Activated naive CD4-positive, alpha-beta T cell treated with anti-CD3 and anti-CD28 coated beads, Interleukin-2, amount 50 U/mL, for 24 hours (primary cell): Measurements from ENCODE around the gene DNAJC22.
"Not testable (repeated sequence)": the region's sequence is repeated elsewhere in the genome, so short reads cannot be mapped to it uniquely, and the experiment has no call there.

Source experiments
- H3K27ac Mint-ChIP-seq: one replicate; pipeline ENCODE4 v1.8.0; 2021; ENCODE audit warnings: mild to moderate bottlenecking, mixed read lengths
- H3K27me3 Mint-ChIP-seq: one replicate; pipeline ENCODE4 v1.8.0; 2021; ENCODE audit warnings: mixed read lengths
- H3K36me3 Mint-ChIP-seq: one replicate; pipeline ENCODE4 v1.8.0; 2021; ENCODE audit warnings: mixed read lengths
- H3K4me1 Mint-ChIP-seq: one replicate; pipeline ENCODE4 v1.8.0; 2021; ENCODE audit warnings: mixed read lengths
- H3K4me3 Mint-ChIP-seq: one replicate; pipeline ENCODE4 v1.8.0; 2021; ENCODE audit warnings: mild to moderate bottlenecking, mixed read lengths
- H3K9me3 Mint-ChIP-seq: one replicate; pipeline ENCODE4 v1.8.0; 2021; ENCODE audit warnings: mixed read lengths

DNAJC22 gene

DNA sequence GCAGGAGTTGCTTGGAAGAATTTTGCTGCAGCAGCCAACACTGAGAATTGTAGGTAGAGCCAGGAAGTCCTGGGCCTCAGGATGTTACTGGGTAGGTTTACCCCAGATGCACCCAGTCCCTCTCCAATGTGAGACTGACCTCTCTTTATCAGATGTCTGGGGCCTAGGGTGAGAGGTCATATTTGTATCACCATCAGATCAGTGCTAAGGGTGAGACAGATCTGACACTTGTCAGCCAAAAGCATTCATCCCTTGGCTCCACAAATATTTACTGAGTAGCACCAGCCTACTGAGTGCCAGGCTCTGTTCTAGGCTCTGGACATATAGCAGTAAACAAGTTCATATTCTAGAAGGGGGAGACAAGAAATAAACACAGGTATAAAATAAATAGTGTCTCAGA is 19.3 kb upstream of the DNAJC22 start:
- Mint-ChIP-seq H3K4me3 (no peak overlapping the region), H3K9me3 (no peaks in the 10 kb centered on the region), H3K4me1 (peaks cover 12% of the 10 kb centered on the region), H3K27me3 (peaks cover 10% of the 10 kb centered on the region), H3K27ac (no peak overlapping the region), H3K36me3 (no peaks in the 10 kb centered on the region)

- Mint-ChIP-seq H3K36me3 (no peaks in the 10 kb centered on the region), H3K9me3 (no peaks in the 10 kb centered on the region), H3K4me3 (no peak overlapping the region), H3K27me3 (peaks cover 10% of the 10 kb centered on the region), H3K27ac (no peak overlapping the region), H3K4me1 (peaks cover 9% of the 10 kb centered on the region)
These were observed 18.8 kb upstream of the DNAJC22 start for GRCh38 chr12:49327887-49328286.

DNA sequence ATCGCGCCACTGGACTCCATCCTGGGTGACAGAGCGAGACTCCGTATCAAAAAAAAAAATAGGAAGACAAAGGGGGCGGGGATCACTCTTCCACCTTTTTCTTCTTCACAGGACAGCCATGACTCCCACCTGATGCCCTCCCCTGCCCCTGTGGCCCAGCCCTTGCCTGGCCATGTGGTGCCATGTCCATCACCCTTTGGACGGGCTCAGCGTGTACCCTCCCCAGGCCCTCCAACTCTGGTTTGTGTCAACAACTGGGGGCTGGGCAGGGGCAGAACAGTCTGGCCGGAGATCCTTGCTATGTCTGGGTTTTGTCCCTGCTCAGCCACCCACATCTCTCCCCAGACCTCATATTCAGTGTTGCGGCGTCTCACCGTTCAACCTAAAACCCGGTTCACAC is 17.9 kb upstream of the DNAJC22 start:
- Mint-ChIP-seq H3K36me3 (no peaks in the 10 kb centered on the region), H3K27me3 (peaks cover 14% of the 10 kb centered on the region), H3K27ac (no peak overlapping the region), H3K4me3 (no peak overlapping the region), H3K4me1 (peaks cover 4% of the 10 kb centered on the region), H3K9me3 (no peaks in the 10 kb centered on the region)

DNA sequence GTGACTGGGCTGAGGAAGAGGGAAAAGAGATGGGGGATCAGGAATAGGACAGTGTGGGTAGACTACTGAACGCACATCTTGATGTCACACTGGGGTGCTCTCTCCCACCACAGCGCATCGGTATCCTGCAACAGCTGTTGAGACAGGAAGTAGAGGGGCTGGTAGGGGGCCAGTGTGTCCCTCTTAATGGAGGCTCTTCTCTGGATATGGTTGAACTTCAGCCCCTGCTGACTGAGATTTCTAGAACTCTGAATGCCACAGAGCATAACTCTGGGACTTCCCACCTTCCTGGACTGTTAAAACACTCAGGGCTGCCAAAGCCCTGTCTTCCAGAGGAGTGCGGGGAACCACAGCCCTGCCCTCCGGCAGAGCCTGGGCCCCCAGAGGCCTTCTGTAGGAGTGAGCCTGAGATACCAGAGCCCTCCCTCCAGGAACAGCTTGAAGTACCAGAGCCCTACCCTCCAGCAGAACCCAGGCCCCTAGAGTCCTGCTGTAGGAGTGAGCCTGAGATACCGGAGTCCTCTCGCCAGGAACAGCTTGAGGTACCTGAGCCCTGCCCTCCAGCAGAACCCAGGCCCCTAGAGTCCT is 16.6 kb upstream of the DNAJC22 start:
- Mint-ChIP-seq H3K4me1 (peaks cover 4% of the 10 kb centered on the region), H3K9me3 (no peaks in the 10 kb centered on the region), H3K27me3 (peaks cover 20% of the 10 kb centered on the region), H3K27ac (peak overlapping the region; percentile 36), H3K36me3 (no peaks in the 10 kb centered on the region), H3K4me3 (no peak overlapping the region)

DNA sequence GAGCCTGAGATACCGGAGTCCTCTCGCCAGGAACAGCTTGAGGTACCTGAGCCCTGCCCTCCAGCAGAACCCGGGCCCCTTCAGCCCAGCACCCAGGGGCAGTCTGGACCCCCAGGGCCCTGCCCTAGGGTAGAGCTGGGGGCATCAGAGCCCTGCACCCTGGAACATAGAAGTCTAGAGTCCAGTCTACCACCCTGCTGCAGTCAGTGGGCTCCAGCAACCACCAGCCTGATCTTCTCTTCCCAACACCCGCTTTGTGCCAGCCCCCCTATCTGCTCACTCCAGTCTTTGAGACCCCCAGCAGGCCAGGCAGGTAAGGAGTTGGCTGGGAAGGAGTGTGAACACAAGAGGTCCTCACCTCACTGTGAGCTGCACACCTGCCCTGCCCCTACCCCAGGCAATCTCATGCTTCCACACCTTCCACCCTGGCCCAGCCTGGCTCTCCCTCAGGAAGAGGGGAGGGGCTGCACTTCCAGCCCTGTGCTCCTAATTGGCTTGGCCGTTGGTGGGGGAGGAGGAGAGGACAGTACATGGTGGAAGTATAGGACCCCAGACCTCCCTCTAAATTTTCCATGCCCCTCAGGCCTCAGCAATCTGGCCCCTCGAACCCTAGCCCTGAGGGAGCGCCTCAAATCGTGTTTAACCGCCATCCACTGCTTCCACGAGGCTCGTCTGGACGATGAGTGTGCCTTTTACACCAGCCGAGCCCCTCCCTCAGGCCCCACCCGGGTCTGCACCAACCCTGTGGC is 15.9 kb upstream of the DNAJC22 start:
- no peak overlapping the region for H3K4me3 Mint-ChIP-seq
- H3K9me3 Mint-ChIP-seq: no peaks in the 10 kb centered on the region
- no peak overlapping the region for H3K27ac Mint-ChIP-seq
- peaks cover 9% of the 10 kb centered on the region for H3K4me1 Mint-ChIP-seq
- H3K27me3 Mint-ChIP-seq: peaks cover 27% of the 10 kb centered on the region
- H3K36me3 Mint-ChIP-seq: peaks cover 2% of the 10 kb centered on the region

GRCh38 chr12:49331380-49332222 is 15.1 kb upstream of the DNAJC22 start:
- Mint-ChIP-seq H3K4me3 (no peak overlapping the region), H3K27me3 (peaks cover 27% of the 10 kb centered on the region), H3K9me3 (no peaks in the 10 kb centered on the region)

GRCh38 chr12:49332441-49332861 is 14.2 kb upstream of the DNAJC22 start:
- Mint-ChIP-seq H3K27me3 (peaks cover 33% of the 10 kb centered on the region), H3K4me1 (peaks cover 18% of the 10 kb centered on the region), H3K9me3 (no peaks in the 10 kb centered on the region), H3K4me3 (no peak overlapping the region), H3K27ac (no peak overlapping the region), H3K36me3 (peaks cover 2% of the 10 kb centered on the region)

More at GRCh38 chr12:49331380-49332222, 15.1 kb upstream of the DNAJC22 start:
- Mint-ChIP-seq H3K27ac (no peak overlapping the region), H3K4me1 (peaks cover 10% of the 10 kb centered on the region), H3K36me3 (peaks cover 2% of the 10 kb centered on the region)

GRCh38 chr12:49332891-49333371 is 13.8 kb upstream of the DNAJC22 start:
- Mint-ChIP-seq H3K27ac (no peak overlapping the region), H3K4me1 (peaks cover 23% of the 10 kb centered on the region), H3K9me3 (no peaks in the 10 kb centered on the region), H3K36me3 (peaks cover 2% of the 10 kb centered on the region), H3K4me3 (peak overlapping the region; percentile 1), H3K27me3 (peaks cover 37% of the 10 kb centered on the region)

- Mint-ChIP-seq H3K4me1 (peaks cover 27% of the 10 kb centered on the region), H3K27me3 (peaks cover 41% of the 10 kb centered on the region)
- not testable (repeated sequence) for H3K27ac Mint-ChIP-seq, H3K9me3 Mint-ChIP-seq, H3K36me3 Mint-ChIP-seq, H3K4me3 Mint-ChIP-seq
These were observed 12.9 kb upstream of the DNAJC22 start for GRCh38 chr12:49333778-49334177.

DNA sequence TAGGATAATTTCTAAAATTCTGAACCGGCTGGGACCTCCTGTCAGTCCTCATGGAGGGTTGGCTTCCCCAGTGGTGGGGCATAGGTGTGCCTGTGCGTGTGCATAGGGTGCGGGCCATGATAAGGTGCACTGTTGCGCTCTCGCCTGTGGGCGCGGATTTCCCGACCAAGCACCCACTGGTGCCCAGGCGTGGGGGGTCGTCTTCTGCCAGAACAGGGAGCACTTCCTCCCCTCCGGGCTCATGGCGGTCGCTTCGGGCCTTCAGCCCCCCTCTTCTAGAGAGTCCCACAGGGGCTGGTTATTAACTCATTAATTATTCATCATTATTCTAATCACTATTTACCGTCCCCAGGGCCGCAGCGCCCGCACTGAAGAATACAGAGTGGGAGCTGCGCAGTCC is 12.5 kb upstream of the DNAJC22 start:
- peaks cover 42% of the 10 kb centered on the region for H3K27me3 Mint-ChIP-seq
- peaks cover 2% of the 10 kb centered on the region for H3K36me3 Mint-ChIP-seq
- H3K9me3 Mint-ChIP-seq: no peaks in the 10 kb centered on the region
- H3K27ac Mint-ChIP-seq: no peak overlapping the region
- peaks cover 27% of the 10 kb centered on the region for H3K4me1 Mint-ChIP-seq
- H3K4me3 Mint-ChIP-seq: no peak overlapping the region

DNA sequence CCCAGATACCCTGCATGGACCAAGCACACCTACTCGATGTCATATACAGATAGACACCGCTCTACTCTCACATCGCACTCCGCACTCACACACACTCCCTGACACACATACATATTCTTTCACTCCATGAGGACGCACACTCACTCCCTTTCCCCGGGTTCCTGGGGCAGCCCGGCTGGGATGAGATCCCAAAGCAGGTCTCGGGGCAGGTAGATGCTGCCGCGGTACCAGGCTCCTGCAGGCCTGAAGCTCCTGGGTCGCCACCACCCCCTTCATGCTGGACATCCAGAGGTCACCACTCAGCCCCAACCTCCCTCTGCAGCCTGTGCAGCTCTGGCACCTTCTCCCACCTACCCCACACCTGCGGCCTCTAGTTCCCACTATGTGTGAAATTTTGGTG is 12.0 kb upstream of the DNAJC22 start:
- Mint-ChIP-seq H3K4me3 (no peak overlapping the region), H3K27ac (no peak overlapping the region), H3K9me3 (no peaks in the 10 kb centered on the region), H3K4me1 (peaks cover 27% of the 10 kb centered on the region), H3K36me3 (peaks cover 2% of the 10 kb centered on the region), H3K27me3 (peaks cover 44% of the 10 kb centered on the region)

DNA sequence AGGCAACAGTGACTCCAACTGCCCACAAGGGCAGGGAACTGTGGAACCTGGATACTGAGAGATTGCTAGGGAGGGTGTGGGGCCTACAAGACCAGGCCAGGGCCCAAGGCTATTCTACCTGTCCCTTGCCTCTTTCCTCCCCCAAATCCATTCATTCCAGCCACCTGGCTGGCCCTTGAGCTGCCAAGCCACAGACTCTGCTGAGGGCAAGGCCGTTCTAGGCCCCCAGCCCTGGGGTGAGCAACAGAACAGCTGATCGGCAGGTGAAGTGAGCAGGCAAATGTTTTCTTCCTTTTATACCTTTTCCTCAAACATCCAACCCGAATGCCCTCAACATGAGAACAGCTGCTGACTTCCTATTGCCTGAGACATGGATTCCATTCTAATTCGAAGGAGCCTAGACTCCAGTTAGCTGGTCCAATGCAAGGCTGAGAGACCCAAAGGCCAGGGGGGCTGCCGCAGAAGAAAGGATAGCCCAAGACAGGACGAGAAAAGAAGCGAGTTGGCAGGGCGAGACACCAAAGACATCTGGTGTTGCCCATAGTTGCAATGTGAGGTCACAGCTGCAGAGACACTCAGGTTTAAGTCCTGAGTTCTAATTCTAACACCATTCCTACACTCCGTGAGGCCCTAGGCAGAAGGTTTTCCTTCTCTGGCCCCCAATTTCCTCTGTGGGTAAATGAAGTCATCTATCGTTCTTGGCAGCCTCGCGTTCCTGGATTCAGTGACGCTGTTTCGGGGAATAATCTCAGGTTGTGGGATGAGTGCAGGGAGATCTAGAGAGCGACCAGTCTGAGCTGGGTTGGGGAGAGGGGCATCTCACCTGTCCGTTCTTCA is 11.4 kb upstream of the DNAJC22 start:
- Mint-ChIP-seq H3K27me3 (peaks cover 47% of the 10 kb centered on the region), H3K4me3 (peak overlapping the region; percentile 27), H3K27ac (peak overlapping the region; percentile 55)

DNA sequence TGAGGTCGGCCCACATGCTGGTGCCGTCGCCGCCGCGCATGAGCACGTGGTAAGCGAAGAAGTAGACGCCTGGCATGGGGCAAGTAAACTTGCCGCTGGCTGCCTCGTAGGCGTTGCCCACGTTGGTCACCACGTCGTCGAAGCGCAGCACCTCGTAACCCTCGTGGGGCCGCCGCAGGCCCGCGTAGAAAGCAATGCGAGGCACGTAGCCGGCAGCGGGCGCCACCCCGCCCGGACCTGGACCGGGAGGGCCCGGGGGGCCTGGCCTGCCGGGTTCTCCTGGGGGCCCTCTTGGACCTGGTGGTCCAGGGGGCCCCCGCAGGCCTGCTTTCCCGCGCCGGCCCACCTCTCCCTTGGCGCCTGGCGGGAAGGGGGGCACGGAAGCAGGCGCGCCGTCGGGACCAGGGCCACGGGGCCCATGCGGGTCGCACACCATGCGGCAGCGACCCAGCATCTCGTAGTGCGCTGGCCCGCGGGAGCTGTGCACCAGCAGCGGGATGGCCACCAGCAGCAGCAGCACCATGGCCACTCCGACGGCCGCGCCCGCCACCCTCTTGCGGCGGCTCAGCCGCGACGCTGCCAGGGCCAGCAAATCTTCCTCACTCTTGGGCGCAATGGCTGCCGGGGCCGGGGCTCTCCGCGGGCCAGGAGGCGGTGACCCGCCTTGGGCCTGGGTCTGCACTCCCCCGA is 10.6 kb upstream of the DNAJC22 start:
- peak overlapping the region; percentile 55 for H3K27ac Mint-ChIP-seq
- H3K4me1 Mint-ChIP-seq: peaks cover 27% of the 10 kb centered on the region
- H3K27me3 Mint-ChIP-seq: peaks cover 52% of the 10 kb centered on the region
- peaks cover 2% of the 10 kb centered on the region for H3K36me3 Mint-ChIP-seq
- H3K4me3 Mint-ChIP-seq: no peak overlapping the region
- no peaks in the 10 kb centered on the region for H3K9me3 Mint-ChIP-seq

More for the DNA sequence above, 11.4 kb upstream of the DNAJC22 start:
- H3K9me3 Mint-ChIP-seq: no peaks in the 10 kb centered on the region
- peaks cover 27% of the 10 kb centered on the region for H3K4me1 Mint-ChIP-seq
- H3K36me3 Mint-ChIP-seq: peaks cover 2% of the 10 kb centered on the region

DNA sequence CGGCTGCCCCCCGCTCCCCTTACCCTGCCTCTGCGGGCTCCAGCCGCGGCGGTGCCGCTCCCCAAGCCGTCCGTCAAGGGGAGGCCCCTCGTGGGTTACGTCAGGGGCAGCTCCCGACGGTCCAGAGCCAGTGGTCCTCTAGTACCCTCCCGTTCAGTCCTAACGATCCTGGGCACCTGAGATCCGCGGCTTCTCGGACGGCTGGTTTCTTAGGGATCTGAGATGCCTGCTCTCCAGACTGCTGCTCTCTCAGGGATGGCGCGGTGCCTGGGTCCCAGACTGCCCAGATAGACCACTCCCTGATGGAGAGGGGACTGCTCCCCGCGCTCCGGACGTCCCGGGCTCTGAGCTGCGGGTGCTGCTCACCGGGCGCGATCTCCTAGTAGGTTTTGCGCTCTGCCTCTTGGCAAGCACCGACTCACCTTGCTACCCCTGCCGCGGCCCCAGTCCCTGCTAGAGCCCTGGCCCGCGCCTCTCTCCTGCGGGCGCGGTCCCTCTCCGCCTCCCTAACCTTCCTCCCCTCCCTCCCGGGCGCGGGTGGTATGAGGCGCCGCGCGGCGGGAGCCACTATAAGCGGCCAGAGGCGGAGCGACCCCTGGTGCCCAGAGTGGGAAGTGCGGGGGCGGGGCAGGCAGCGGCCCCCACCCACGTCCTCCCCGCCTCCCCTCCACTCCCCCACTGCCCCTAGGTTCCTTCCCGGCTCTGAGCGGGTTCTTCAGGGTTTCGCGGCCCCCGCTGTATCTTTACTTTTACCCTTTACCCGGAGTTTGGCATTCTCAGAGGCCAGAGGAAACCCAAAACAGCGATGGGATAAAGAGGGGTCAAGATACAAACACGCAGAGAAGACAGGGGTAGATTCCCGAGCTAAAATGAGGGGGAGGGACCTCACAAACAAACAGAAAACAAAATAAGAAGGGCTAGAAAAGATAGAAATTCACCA is 9.8 kb upstream of the DNAJC22 start, which contains the start of gene C1QL4:
TSS of gene C1QL4 (minus strand) at position 544 of the 940 bp plus-strand sequence. CDS start 711 bp downstream, outside the sequence.
- no peaks in the 10 kb centered on the region for H3K9me3 Mint-ChIP-seq
- peaks cover 2% of the 10 kb centered on the region for H3K36me3 Mint-ChIP-seq
- peak within 1 kb of the TSS; percentile 64 for H3K4me3 Mint-ChIP-seq
- no peak within 1 kb of the TSS for H3K27ac Mint-ChIP-seq
- peaks cover 47% of the 10 kb centered on the region for H3K27me3 Mint-ChIP-seq
- H3K4me1 Mint-ChIP-seq: peaks cover 27% of the 10 kb centered on the region
